Endodermal cell (in vitro differentiated cells): ENCODE results near the gene SPG7. TPM values are rescaled to one million over a fixed set of nuclear protein-coding genes. Genes with fewer than 3 reads are reported as not detected.

Experiments used
- DNase-seq: peaks from one replicate; pipeline ENCODE4 v3.0.0-alpha.2; 2017
- H3K27ac ChIP-seq: 2 replicates; pipeline ENCODE4 v1.5.1; 2013; ENCODE audit warnings: mild to moderate bottlenecking, low read depth, low read length, moderate library complexity
- H3K27me3 ChIP-seq: 2 replicates; pipeline ENCODE4 v1.6.1; 2013; ENCODE audit warnings: mild to moderate bottlenecking, low read length, moderate library complexity; ENCODE audit not compliant: insufficient read depth, control insufficient read depth, poor library complexity, severe bottlenecking
- H3K36me3 ChIP-seq: 2 replicates; pipeline ENCODE4 v1.7.0; 2013; ENCODE audit warnings: mild to moderate bottlenecking, low read length, moderate library complexity; ENCODE audit not compliant: control insufficient read depth, insufficient read depth
- H3K4me1 ChIP-seq: one replicate; pipeline ENCODE4 v1.7.0; 2013; ENCODE audit warnings: low read length; ENCODE audit not compliant: control insufficient read depth, insufficient read depth
- H3K4me3 ChIP-seq: 2 replicates; pipeline ENCODE4 v1.5.1; 2013; ENCODE audit warnings: mild to moderate bottlenecking, low read length, moderate library complexity
- H3K9ac ChIP-seq: 2 replicates; pipeline ENCODE4 v1.6.1; 2013; ENCODE audit warnings: mild to moderate bottlenecking, low read length, moderate library complexity; ENCODE audit not compliant: poor library complexity, severe bottlenecking; ENCODE audit errors: extremely low read depth
- H3K9me3 ChIP-seq: 2 replicates; pipeline ENCODE4 v1.6.1; 2013; ENCODE audit warnings: mild to moderate bottlenecking, low read length, moderate library complexity; ENCODE audit not compliant: control insufficient read depth
- H3K27ac Mint-ChIP-seq: 2 replicates; pipeline ENCODE4 v1.8.0; 2020; ENCODE audit warnings: mixed read lengths
- H3K27me3 Mint-ChIP-seq: 2 replicates; pipeline ENCODE4 v1.8.0; 2021; ENCODE audit warnings: mild to moderate bottlenecking, mixed read lengths; ENCODE audit not compliant: insufficient read depth
- H3K36me3 Mint-ChIP-seq: 2 replicates; pipeline ENCODE4 v1.8.0; 2020; ENCODE audit warnings: low read depth, mixed read lengths
- H3K4me1 Mint-ChIP-seq: 2 replicates; pipeline ENCODE4 v1.8.0; 2020; ENCODE audit warnings: mixed read lengths
- H3K4me3 Mint-ChIP-seq: 2 replicates; pipeline ENCODE4 v1.8.0; 2020; ENCODE audit warnings: mild to moderate bottlenecking, moderate library complexity, mixed read lengths
- H3K9me3 Mint-ChIP-seq: 2 replicates; pipeline ENCODE4 v1.8.0; 2020; ENCODE audit warnings: mild to moderate bottlenecking, mixed read lengths
- CTCF ChIP-seq: fragments of 200-600 bp; sonication (generic); conservative IDR thresholded peaks from 2 replicates; pipeline ENCODE4 v1.5.0; 2021; ENCODE audit warnings: antibody characterized with exemption, mild to moderate bottlenecking
- WGBS, 2 experiments: methylation state at CpG; one replicate each; pipeline versions ENCODE4 v1.1.5 to v1.1.7; 2013; ENCODE audit warnings: missing lambda C conversion rate in 2 of 2, mixed read lengths in 1 of 2; ENCODE audit not compliant: insufficient coverage in 1 of 2, insufficient read length in 1 of 2; 5-methylcytosine and 5-hydroxymethylcytosine counted together
- total RNA-seq, 2 donors: library from RNA; stranded (reverse); fragmentation: NEBNext Ultra II Directional in 1 of 2; extraction: Animal tissue kit (Norgen Biotek cat#: 25700) in 1 of 2; gene quantifications; 2 replicates in 1 of 2; 3 replicates in 1 of 2; pipeline ENCODE4 v1.2.1, GENCODE V29; 2021

Gene SPG7
- total RNA-seq, 2 donors from 2014 or later, result 153 to 156 TPM

GRCh38 chr16:89573826-89574680 lies 65.8 kb downstream of the SPG7 start:
- peaks cover 1% of the 10 kb centered on the region for H3K4me1 Mint-ChIP-seq
- peaks cover 5% of the 10 kb centered on the region for H3K4me1 ChIP-seq
- WGBS, 2 experiments, result 79 to 81% methylated on average over 18 to 31 of the region's 31 CpGs
- H3K27me3 ChIP-seq, result peaks cover 33% of the 10 kb centered on the region
- no peak for TF ChIP-seq CTCF
- H3K27me3 Mint-ChIP-seq, result peaks cover 66% of the 10 kb centered on the region
- H3K27ac ChIP-seq, result no peak overlapping the region
- no peak overlapping the region for H3K9ac ChIP-seq
- no peak overlapping the region for H3K4me3 Mint-ChIP-seq
- no peak for DNase-seq
- H3K27ac Mint-ChIP-seq, result no peak overlapping the region
- no peaks in the 10 kb centered on the region for H3K9me3 Mint-ChIP-seq
- no peak overlapping the region for H3K4me3 ChIP-seq
- H3K36me3 ChIP-seq, result no peaks in the 10 kb centered on the region
- H3K36me3 Mint-ChIP-seq, result no peaks in the 10 kb centered on the region
- no peaks in the 10 kb centered on the region for H3K9me3 ChIP-seq

- H3K4me3 ChIP-seq, result peak overlapping the region; percentile 68
- H3K9ac ChIP-seq, result peak overlapping the region; percentile 6
- peak; percentile 94 for DNase-seq
- H3K27me3 ChIP-seq, result peaks cover 33% of the 10 kb centered on the region
- H3K4me1 Mint-ChIP-seq, result peaks cover 1% of the 10 kb centered on the region
- peaks cover 63% of the 10 kb centered on the region for H3K27me3 Mint-ChIP-seq
- TF ChIP-seq CTCF, result peak; percentile 91
- H3K9me3 ChIP-seq, result no peaks in the 10 kb centered on the region
- no peaks in the 10 kb centered on the region for H3K9me3 Mint-ChIP-seq
- no peaks in the 10 kb centered on the region for H3K36me3 Mint-ChIP-seq
- no peak overlapping the region for H3K27ac Mint-ChIP-seq
- WGBS, 2 experiments, result 3% methylated on average over 13 to 55 of the region's 55 CpGs
- no peaks in the 10 kb centered on the region for H3K36me3 ChIP-seq
- H3K4me1 ChIP-seq, result peaks cover 5% of the 10 kb centered on the region
- peak overlapping the region; percentile 54 for H3K4me3 Mint-ChIP-seq
- H3K27ac ChIP-seq, result no peak overlapping the region
Observed at GRCh38 chr16:89574681-89575246, 66.6 kb downstream of the SPG7 start.

DNA sequence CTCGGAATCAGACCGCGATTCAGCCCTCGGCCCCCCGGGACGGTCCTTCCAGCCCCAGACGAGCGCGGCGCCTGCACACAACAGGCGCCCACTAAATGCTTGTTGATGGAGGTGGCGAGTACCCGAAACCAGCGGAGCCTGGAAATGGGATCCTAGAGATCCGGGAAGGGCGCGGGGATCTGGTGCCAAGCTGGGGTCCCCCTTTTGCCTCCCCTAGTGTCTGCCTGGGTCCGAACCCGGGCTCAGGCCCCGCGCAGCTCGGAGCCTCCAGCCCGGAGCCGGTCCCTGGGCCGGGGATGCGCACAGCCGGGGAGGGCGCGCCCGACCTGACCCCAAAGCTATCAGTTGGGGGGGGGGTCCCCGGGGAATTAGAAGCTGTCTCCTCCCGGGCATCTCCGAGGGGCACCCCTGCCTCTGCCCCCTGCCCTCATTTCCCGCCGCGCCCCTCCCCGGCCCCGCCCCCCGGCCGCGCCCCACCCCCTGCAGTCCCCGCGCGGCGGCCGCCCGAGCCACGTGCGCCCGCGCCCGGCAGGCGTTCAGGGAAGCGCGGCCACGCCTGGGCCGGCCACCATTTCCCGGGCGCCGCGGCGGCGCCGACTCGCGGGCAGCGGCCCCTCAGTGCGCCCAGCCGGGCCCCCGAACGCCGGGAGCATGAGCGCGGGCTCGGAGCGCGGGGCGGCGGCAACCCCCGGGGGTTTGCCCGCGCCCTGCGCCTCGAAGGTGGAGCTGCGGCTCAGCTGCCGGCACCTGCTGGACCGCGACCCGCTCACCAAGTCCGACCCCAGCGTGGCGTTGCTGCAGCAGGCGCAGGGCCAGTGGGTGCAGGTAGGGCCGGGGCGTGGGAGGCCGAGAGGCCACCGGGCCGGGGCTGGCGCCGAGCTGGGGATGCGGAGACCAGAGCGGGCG lies 67.3 kb downstream of the SPG7 start, which contains the start of gene CPNE7:
Gene CPNE7 (plus strand): TSS at position 512 of the 906 bp plus-strand sequence. CDS start 140 bp downstream, at position 652.
- H3K27me3 Mint-ChIP-seq, result peaks cover 61% of the 10 kb centered on the region

More for the DNA sequence above, 67.3 kb downstream of the SPG7 start, which contains the start of gene CPNE7:
- Histone ChIP-seq H3K36me3 (no peaks in the 10 kb centered on the region), H3K4me3 (peak within 1 kb of the TSS; percentile 68), H3K9ac (peak within 1 kb of the TSS; percentile 6), H3K4me1 (peaks cover 5% of the 10 kb centered on the region), H3K27ac (no peak within 1 kb of the TSS), H3K9me3 (no peaks in the 10 kb centered on the region), H3K27me3 (peaks cover 33% of the 10 kb centered on the region)
- Mint-ChIP-seq H3K27ac (no peak within 1 kb of the TSS), H3K36me3 (no peaks in the 10 kb centered on the region), H3K4me1 (peaks cover 1% of the 10 kb centered on the region), H3K9me3 (no peaks in the 10 kb centered on the region), H3K4me3 (peak within 1 kb of the TSS; percentile 54)
- WGBS, 2 experiments, result 2 to 6% methylated on average over 23 to 93 of the region's 103 CpGs
- peak; percentile 73 for DNase-seq
- no peak for TF ChIP-seq CTCF
